Fibroblast of skin of scalp (primary cell): ENCODE data around the gene GRID2.
A peak's percentile ranks its signal among the peaks of the same experiment; 100 is the strongest.

Experiments
- DNase-seq: peaks from one replicate; pipeline ENCODE4 v3.0.0-alpha.2; 2013

Gene GRID2

DNA sequence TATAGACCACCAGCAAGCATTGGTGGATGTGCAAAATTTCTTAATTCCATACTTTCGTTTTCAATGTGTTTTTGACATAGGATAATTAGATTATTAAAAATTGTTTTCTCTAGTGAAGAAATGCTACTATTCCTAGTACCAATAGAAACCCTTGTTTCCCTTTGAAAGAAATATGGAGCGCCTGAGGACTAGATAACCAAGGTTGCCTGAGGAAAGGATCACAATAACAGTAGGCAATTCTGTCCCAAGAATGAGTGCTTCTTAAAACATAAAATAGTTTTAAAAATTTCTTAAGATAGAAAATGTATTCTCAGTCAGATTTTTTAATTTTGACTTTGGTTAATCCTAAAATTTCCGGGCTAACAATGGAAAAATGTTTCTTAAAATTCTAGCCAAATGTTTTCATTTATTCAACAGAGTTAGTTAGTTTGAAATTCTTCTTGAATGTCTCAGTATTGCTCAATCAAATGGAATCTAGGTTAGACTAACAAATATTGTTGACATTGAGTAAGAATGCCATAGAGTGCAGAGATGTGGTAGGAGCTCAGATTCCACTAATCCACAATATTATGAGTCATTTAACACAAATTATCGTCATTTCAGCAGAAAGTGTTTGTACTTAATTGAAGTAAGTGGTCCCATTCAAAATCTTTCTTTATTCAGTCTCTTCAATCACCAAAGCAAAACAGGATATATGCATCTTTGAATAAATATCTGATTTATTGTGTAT is 666.0 kb downstream of the GRID2 start:
- DNase-seq: peak; percentile 94

DNA sequence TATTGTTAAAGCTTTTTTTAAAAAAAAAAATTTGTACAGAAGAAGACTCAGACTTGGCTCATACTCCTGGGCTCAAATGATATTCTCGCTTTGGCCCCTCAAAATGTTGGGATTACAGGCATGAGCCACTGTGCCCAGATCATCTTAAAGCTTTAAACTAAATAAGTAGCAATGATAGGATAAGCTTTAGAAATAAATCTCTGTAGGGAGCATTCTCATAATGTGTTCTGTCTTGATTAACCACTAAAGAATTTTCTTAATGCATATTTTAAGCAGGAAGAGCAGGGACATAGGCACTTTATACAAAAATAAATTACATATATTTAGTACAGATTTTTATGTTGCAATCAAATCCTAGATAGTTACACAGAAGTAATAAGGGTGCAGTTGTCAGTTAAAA is 667.2 kb downstream of the GRID2 start:
- DNase-seq: peak; percentile 66

DNA sequence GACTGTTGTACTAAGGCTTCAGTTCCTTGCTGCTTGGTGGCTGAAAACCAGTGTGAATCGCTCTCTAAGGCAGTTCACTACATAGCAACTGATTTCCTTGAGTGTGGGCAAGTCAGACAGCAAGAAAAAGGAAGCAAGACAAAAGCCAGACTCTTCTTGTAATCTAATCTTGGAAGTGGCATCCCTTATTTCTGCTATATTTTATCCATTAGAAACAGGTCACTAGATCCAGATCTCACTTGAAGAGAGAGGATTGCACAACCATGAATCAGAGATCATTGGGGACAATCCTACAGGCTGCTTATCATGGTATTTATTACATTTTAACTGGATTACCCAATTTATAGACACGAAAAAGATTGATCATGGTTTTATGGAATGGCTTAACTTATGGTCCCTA is 684.5 kb downstream of the GRID2 start:
- DNase-seq: no peak

DNA sequence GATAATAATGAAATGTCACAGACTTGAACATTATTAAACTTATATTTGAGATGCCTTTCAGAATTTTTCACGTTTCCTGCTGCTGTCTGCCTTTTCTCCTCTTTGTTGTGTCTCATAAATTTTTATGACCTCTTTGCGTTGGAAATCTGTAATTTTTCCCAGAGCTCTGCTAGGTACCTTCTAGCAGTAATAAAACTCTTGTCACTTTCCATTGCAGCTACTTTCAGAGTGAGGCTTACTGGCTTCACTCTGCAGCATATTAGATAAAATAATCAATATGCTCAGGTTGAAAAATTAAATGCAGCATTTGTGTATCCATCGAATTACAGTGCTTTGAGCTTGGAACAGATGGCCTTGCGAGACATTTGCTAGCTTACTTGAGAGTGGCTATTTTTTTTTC is 689.0 kb downstream of the GRID2 start:
- no peak for DNase-seq

- no peak for DNase-seq
These were observed 691.0 kb downstream of the GRID2 start for GRCh38 chr4:92994727-92995126.

DNA sequence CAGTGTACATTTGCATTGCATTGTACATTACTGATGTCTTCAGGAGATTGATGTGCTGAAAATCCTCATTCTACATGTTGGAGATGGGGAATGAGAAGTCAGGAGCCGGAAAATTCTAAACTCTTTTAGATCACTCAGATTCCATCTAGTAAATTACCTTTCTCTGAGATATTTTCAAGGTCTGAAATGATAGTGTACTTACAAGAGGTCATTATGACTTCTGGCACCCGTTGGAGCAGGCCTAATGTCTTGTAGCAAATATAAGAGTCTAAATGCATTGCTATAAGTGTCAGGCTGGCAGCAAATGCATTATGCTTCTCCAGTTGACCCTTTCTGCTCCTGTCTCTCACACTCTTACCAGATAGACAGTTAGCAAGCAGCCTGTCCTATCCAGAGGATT is 692.8 kb downstream of the GRID2 start:
- no peak for DNase-seq

- DNase-seq: no peak
These were observed 697.1 kb downstream of the GRID2 start for GRCh38 chr4:93000910-93001309.

DNA sequence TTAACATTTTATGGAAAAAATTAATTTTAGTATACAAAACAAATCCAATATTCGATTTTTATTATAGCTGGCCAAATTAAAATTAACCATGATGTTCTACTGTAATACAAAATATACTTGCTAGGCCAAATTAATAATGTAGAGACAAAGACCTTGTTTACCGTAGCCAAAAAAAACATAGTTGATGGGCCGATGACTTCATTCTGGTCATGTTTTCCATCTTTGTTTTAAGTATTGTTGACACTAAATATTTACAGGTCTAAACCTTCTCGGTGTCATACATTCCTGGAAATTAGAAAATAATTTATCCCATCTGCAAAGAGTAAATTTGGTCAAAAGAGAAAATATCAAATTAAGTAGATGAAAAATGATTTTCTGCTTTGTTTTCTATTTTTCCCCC is 698.5 kb downstream of the GRID2 start:
- DNase-seq: no peak

DNA sequence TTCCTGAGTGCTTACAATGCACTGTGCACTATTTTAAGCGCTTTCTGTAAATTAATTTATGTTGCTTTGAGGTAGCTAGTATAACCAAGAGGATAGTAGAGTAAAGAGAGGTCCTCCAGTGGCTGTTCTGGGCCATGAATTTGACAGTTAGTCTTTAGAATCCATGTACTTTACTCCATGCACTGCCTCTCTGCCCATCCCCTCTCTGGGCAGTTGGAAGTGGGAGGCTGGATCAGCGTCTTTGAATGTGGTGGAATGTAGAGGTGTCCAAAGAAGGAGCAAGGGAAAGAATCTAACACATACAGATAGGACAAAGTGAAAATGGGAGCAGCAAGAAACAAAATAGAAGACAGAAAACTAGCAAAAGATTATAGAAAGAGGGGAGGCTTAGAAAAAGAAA is 712.6 kb downstream of the GRID2 start:
- DNase-seq: no peak

- no peak for DNase-seq
These were observed 714.5 kb downstream of the GRID2 start for GRCh38 chr4:93018243-93018642.

GRCh38 chr4:93018806-93019205 is 715.0 kb downstream of the GRID2 start:
- DNase-seq: no peak

DNA sequence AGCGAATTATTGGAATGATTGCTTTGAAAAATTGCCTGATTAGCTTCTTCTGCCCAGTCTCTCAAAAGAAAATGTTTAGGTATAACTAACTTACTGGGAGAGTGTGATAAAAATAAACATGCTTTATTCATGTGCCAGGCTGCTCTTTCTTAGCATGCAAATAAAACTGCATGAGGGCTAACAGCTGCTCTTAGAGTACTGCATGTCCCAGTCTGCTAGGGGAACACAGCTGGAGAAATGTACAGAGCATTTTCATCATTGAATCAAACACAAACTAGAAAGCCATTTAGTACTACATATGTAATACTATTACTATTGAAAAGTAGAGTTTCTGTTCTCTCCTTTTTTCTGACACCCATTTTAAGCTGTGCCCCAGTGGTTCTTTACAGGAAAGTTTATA is 726.0 kb downstream of the GRID2 start:
- DNase-seq: no peak

DNA sequence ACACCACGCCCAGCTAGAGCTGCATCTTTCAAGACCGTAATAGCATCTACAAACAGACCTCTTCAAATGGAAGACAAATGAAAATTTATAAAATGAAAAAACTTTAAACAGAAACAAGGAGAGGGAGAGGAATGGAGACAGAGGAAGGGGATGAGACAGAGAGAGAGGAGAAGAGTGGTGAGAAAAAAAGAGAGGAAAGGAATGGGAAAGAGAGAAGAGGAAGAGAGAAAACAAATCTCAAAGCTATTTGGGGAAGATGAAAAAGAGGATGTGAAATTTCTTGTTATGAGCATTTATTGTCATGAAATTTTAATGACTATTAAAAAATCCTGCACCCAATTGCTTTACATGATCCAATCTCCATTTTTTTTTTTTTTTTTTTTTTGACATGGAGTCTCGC is 726.9 kb downstream of the GRID2 start:
- no peak for DNase-seq

DNA sequence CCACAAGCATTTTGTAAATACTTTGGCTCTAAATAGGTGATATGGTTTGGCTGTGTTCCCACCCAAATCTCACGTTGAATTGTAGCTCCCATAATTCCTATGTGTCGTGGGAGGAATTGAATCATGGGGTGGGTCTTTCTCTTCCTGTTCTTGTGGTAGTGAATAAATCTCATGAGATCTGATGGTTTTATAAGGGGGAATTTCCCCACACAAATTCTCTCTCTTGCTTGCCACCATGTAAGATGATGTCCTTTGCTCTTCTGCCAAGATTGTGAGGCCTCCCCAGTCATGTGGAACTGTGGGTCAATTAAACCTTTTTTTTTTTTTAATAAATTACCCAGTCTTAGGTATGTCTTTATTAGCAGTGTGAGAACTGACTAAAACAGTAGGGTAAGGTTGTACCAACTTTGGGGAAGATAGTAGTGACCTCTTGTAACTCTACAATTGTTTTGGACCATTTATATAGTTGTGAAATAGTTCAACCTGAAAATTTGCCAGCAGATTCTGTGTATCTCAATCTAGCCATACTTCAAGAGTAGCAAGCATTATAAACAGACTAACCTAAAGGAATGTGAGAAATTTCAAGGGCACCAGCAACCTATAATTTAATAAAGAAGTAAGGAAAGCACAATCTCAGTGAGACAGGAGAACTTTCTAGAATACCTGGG is 727.8 kb downstream of the GRID2 start:
- DNase-seq: no peak

GRCh38 chr4:93042746-93043145 is 739.0 kb downstream of the GRID2 start:
- no peak for DNase-seq

- no peak for DNase-seq
These were observed 749.4 kb downstream of the GRID2 start for GRCh38 chr4:93053140-93053539.

DNA sequence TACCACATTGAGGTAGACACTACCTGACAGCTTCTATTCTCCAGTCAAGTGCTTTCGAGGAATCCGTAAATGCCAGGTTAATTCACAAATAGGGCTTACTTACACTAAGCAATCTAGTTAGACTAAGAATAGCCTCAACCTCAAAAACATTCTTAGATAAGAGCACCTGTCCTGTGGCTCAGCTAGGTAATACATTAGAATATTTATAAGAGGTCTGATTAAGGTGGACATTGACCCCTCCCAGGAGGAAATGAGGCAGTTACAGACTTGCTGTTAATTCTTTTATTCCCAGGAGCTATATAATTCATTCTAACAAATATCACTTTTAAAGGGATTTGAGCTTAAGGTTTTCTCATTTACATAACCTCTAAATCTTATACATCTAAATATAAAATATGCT is 758.1 kb downstream of the GRID2 start:
- DNase-seq: no peak

DNA sequence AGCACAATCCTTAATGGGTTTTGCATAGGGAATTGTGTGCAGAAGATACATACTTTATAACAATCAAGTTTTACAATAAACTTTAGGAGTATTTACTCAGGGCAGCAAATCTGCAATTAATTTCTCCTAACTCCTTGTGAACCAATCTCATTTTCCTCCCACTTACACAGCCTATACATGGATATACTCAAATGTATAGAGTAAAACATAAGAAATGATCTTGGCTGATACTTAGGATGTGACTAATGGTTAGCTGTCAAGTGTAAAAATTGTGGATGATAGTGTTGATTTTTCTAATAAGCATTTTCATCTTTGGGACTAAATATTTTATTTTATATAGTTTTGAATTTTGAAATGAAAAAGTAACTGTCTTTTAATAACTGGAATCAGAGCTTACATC is 759.6 kb downstream of the GRID2 start:
- DNase-seq: no peak

DNA sequence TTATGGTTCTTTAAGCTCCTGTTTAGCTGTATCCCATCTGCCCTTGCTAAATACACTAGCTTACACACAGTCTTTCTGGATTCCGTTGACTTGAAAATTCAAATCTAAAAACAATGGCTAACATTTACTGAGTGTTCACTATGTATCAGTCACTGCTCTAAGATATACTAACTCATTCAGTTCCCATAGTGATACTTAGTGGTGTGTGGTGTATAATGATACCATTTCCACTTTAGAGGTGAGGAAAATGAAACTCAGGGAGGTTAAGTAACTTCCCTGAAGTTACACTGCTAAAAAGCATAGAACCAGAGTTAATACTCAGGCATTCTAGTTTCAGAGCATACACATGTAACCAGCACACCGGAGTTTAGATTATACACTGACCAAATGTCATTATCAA is 762.0 kb downstream of the GRID2 start:
- no peak for DNase-seq

DNA sequence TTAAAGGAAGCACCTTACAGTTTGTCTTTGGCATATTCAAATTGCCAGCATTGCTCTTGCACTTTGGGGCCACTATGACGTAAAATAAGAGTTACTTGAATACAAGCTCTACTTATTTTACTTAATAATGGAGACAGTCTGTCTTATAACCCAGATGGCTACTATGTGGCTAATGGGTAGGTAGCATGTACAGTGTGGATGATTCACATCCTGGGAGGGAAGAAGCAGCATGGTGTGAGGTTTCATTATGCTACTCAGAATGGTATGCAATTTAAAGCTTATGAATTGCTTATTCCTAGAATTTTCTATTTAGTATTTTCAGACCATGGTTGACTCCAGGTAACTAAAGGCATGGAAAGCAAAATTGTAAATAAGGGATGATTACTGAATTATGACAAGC is 763.0 kb downstream of the GRID2 start:
- DNase-seq: peak; percentile 50

GRCh38 chr4:93072292-93072691 is 768.5 kb downstream of the GRID2 start:
- no peak for DNase-seq

- no peak for DNase-seq
These were observed 776.5 kb downstream of the GRID2 start for GRCh38 chr4:93080316-93080715.

- no peak for DNase-seq
These were observed 781.0 kb downstream of the GRID2 start for GRCh38 chr4:93084599-93085305.

DNA sequence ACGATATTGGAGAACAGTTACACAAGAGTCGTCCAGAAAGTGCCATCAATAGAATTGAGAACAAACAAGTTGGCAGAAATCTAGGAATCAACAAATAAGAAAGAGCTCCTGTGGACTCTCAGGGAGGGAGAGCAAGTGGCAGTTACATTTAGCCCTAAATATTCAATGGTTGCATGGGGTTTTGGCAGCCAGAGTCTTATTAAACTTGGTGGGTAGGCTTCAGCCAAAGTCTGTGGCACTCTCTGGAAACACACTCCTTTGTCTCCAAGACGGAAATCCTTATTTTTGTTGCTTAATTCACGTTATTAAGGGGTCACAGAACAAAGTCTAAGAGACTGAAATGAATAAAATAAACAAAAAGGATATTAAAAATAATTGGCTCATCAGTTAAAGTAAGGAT is 782.6 kb downstream of the GRID2 start:
- no peak for DNase-seq
